ENCODE data around the gene ZBED1.
"Not testable (repeated sequence)": the region's sequence is repeated elsewhere in the genome, so short reads cannot be mapped to it uniquely, and the experiment has no call there.

ZBED1 gene

GRCh38 chrX:2466876-2467656, 33.7 kb downstream of the ZBED1 start:
- TF ChIP-seq ZFX (IDR thresholded peaks at IDR 0.05; ENCODE audit: borderline replicate concordance) (no peak), CTCF (IDR thresholded peaks at IDR 0.05) (no peak)
- no peak overlapping the region for H3K27ac ChIP-seq

GRCh38 chrX:2464677-2465166, 36.1 kb downstream of the ZBED1 start:
- no peak for TF ChIP-seq ZFX (IDR thresholded peaks at IDR 0.05; ENCODE audit: borderline replicate concordance)
- TF ChIP-seq CTCF (IDR thresholded peaks at IDR 0.05) = no peak
- no peak overlapping the region for H3K27ac ChIP-seq

GRCh38 chrX:2463973-2464676, 36.7 kb downstream of the ZBED1 start:
- H3K27ac ChIP-seq = no peak overlapping the region
- TF ChIP-seq CTCF (IDR thresholded peaks at IDR 0.05) = no peak
- TF ChIP-seq ZFX (IDR thresholded peaks at IDR 0.05; ENCODE audit: borderline replicate concordance) = no peak

GRCh38 chrX:2463481-2463880, 37.3 kb downstream of the ZBED1 start:
- H3K27ac ChIP-seq = not testable (repeated sequence)

GRCh38 chrX:2462780-2463179, 38.0 kb downstream of the ZBED1 start:
- no peak for TF ChIP-seq ZFX (IDR thresholded peaks at IDR 0.05; ENCODE audit: borderline replicate concordance)
- TF ChIP-seq CTCF (IDR thresholded peaks at IDR 0.05) = no peak
- no peak overlapping the region for H3K27ac ChIP-seq

GRCh38 chrX:2462074-2462473, 38.7 kb downstream of the ZBED1 start:
- no peak overlapping the region for H3K27ac ChIP-seq
- no peak for TF ChIP-seq CTCF (IDR thresholded peaks at IDR 0.05)
- TF ChIP-seq ZFX (IDR thresholded peaks at IDR 0.05; ENCODE audit: borderline replicate concordance) = no peak

GRCh38 chrX:2461711-2462016, 39.1 kb downstream of the ZBED1 start:
- H3K27ac ChIP-seq = no peak overlapping the region
- TF ChIP-seq CTCF (IDR thresholded peaks at IDR 0.05) = no peak
- no peak for TF ChIP-seq ZFX (IDR thresholded peaks at IDR 0.05; ENCODE audit: borderline replicate concordance)

GRCh38 chrX:2460821-2461710, 39.7 kb downstream of the ZBED1 start:
- H3K27ac ChIP-seq = not testable (repeated sequence)

- not testable (repeated sequence) for H3K27ac ChIP-seq
Observed at GRCh38 chrX:2460048-2460447, 40.7 kb downstream of the ZBED1 start.
